HG03439 (cell line): ENCODE results near the gene ESPL1.

ENCODE experiments used
- ATAC-seq: cut with Tn5 transposase; IDR thresholded peaks from one replicate; pipeline ENCODE4 v1.9.1; 2021; ENCODE audit warnings: mild to moderate bottlenecking, moderate library complexity; ENCODE audit not compliant: unreplicated experiment

The ESPL1 gene

GRCh38 chr12:53267999-53268629 is at the start of gene ESPL1:
Gene ESPL1, plus strand, starts transcription at chr12:53268299. Its CDS starts 468 bp downstream, at chr12:53268767.
- peak; percentile 78 for ATAC-seq

- ATAC-seq: no peak
These were observed 49.4 kb upstream of the ESPL1 start for GRCh38 chr12:53218551-53219291.

GRCh38 chr12:53219292-53219955 is 48.7 kb upstream of the ESPL1 start:
- no peak for ATAC-seq

- ATAC-seq: peak; percentile 40
These were observed 48.0 kb upstream of the ESPL1 start for GRCh38 chr12:53219956-53220693.

GRCh38 chr12:53220694-53221202 is 47.4 kb upstream of the ESPL1 start:
- ATAC-seq: peak; percentile 51

GRCh38 chr12:53221203-53222080 is 46.7 kb upstream of the ESPL1 start:
- peak; percentile 33 for ATAC-seq

- no peak for ATAC-seq
These were observed 45.9 kb upstream of the ESPL1 start for GRCh38 chr12:53222170-53222721.

- ATAC-seq: no peak
These were observed 45.3 kb upstream of the ESPL1 start for GRCh38 chr12:53222806-53223261.

- no peak for ATAC-seq
These were observed 44.6 kb upstream of the ESPL1 start for GRCh38 chr12:53223389-53224060.

- ATAC-seq: no peak
These were observed 43.8 kb upstream of the ESPL1 start for GRCh38 chr12:53224061-53224896.

- no peak for ATAC-seq
These were observed 43.0 kb upstream of the ESPL1 start for GRCh38 chr12:53224897-53225634.

GRCh38 chr12:53225635-53226424 is 42.3 kb upstream of the ESPL1 start:
- no peak for ATAC-seq

- no peak for ATAC-seq
These were observed 41.3 kb upstream of the ESPL1 start for GRCh38 chr12:53226815-53227214.

- ATAC-seq: no peak
These were observed 40.8 kb upstream of the ESPL1 start for GRCh38 chr12:53227341-53227740.

- no peak for ATAC-seq
These were observed 40.3 kb upstream of the ESPL1 start for GRCh38 chr12:53227836-53228235.

- no peak for ATAC-seq
These were observed 38.6 kb upstream of the ESPL1 start for GRCh38 chr12:53229454-53229853.
